Liver (tissue), 9 donors: ENCODE data around the gene HSD17B12. TPM values are rescaled to one million over a fixed set of nuclear protein-coding genes. Genes with fewer than 3 reads are reported as not detected.

ENCODE experiments used
- DNase-seq: peaks from one replicate; pipeline ENCODE4 v3.0.0-alpha.2; 2017; ENCODE audit warnings: low spot score
- H3K27ac ChIP-seq, 2 donors: one replicate each; pipeline ENCODE4 v1.7.0; 2013; ENCODE audit warnings: inconsistent platforms in 2 of 2, low read length in 2 of 2, control low read depth in 1 of 2, low read depth in 1 of 2, mild to moderate bottlenecking in 1 of 2
- H3K27me3 ChIP-seq, 4 donors: one replicate each; pipeline versions ENCODE4 v1.6.1 to v1.7.0; 2013; ENCODE audit warnings: low read length in 3 of 4, inconsistent platforms in 1 of 4, mild to moderate bottlenecking in 1 of 4, moderate library complexity in 1 of 4; ENCODE audit not compliant: control insufficient read depth in 4 of 4, insufficient read depth in 4 of 4
- H3K36me3 ChIP-seq, 4 donors: one replicate each; pipeline versions ENCODE4 v1.6.1 to v1.7.0; 2013; ENCODE audit warnings: low read length in 3 of 4, mild to moderate bottlenecking in 3 of 4, low read depth in 1 of 4, moderate library complexity in 1 of 4; ENCODE audit not compliant: control insufficient read depth in 4 of 4, insufficient read depth in 3 of 4
- H3K4me1 ChIP-seq, 4 donors: one replicate each; pipeline versions ENCODE4 v1.6.1 to v1.7.0; 2013; ENCODE audit warnings: low read length in 3 of 4, mild to moderate bottlenecking in 3 of 4, moderate library complexity in 1 of 4; ENCODE audit not compliant: control insufficient read depth in 4 of 4, insufficient read depth in 4 of 4
- H3K4me3 ChIP-seq, 3 donors: one replicate each; pipeline versions ENCODE4 v1.6.1 to v1.7.0; 2013; ENCODE audit warnings: low read length in 3 of 3, control low read depth in 1 of 3, low read depth in 1 of 3, mild to moderate bottlenecking in 1 of 3
- H3K9ac ChIP-seq, 2 donors: one replicate each; pipeline ENCODE4 v1.7.0; 2013; ENCODE audit warnings: low read length in 2 of 2, mild to moderate bottlenecking in 2 of 2, moderate library complexity in 2 of 2, control low read depth in 1 of 2, low read depth in 1 of 2
- H3K9me3 ChIP-seq, 4 donors: one replicate each; pipeline versions ENCODE4 v1.6.1 to v1.7.0; 2013; ENCODE audit warnings: low read length in 3 of 4; ENCODE audit not compliant: control insufficient read depth in 4 of 4
- CTCF ChIP-seq: fragments of 150-350 bp; IDR thresholded peaks from 2 replicates; pipeline ENCODE4 v1.5.1; 2017; ENCODE audit warnings: improper control_type of control experiment, low read depth, low read length; ENCODE audit not compliant: missing input control
- EGR1 ChIP-seq, 2 donors: IDR thresholded peaks; 2 replicates each; pipeline ENCODE4 v1.6.1; 2016 to 2018; ENCODE audit warnings: antibody characterized with exemption in 2 of 2, low read depth in 2 of 2
- FOXA1 ChIP-seq: IDR thresholded peaks from 2 replicates; pipeline ENCODE4 v1.6.1; 2016; ENCODE audit warnings: antibody characterized with exemption
- GABPA ChIP-seq, 2 donors: IDR thresholded peaks in 1 of 2; conservative IDR thresholded peaks in 1 of 2; 2 replicates each; pipeline ENCODE4 v1.6.1; 2016; ENCODE audit warnings: antibody characterized with exemption in 2 of 2, mild to moderate bottlenecking in 1 of 2, moderate library complexity in 1 of 2
- HNF4A ChIP-seq, 2 donors: conservative IDR thresholded peaks; 2 replicates each; pipeline ENCODE4 v1.6.1; 2016; ENCODE audit warnings: antibody characterized with exemption in 2 of 2, mild to moderate bottlenecking in 2 of 2
- HNF4G ChIP-seq: IDR thresholded peaks from 2 replicates; pipeline ENCODE4 v1.6.1; 2016; ENCODE audit warnings: antibody characterized with exemption
- JUND ChIP-seq, 2 donors: IDR thresholded peaks; 2 replicates each; pipeline ENCODE4 v1.6.1; 2016; ENCODE audit warnings: antibody characterized with exemption in 2 of 2
- MAX ChIP-seq: IDR thresholded peaks from 2 replicates; pipeline ENCODE4 v1.6.1; 2016; ENCODE audit warnings: antibody characterized with exemption
- NR2F2 ChIP-seq: IDR thresholded peaks from 2 replicates; pipeline ENCODE4 v1.6.1; 2016; ENCODE audit warnings: antibody characterized with exemption
- RAD21 ChIP-seq, 2 donors: IDR thresholded peaks; 2 replicates each; pipeline ENCODE4 v1.6.1; 2016; ENCODE audit warnings: antibody characterized with exemption in 2 of 2, mild to moderate bottlenecking in 2 of 2
- REST ChIP-seq: IDR thresholded peaks from 2 replicates; pipeline ENCODE4 v1.6.1; 2016; ENCODE audit warnings: antibody characterized with exemption, mild to moderate bottlenecking
- RXRA ChIP-seq, 2 donors: IDR thresholded peaks; 2 replicates each; pipeline ENCODE4 v1.6.1; 2017 to 2018; ENCODE audit warnings: antibody characterized with exemption in 2 of 2, mild to moderate bottlenecking in 1 of 2
- SP1 ChIP-seq: IDR thresholded peaks from 2 replicates; pipeline ENCODE4 v1.6.1; 2018; ENCODE audit warnings: antibody characterized with exemption, mild to moderate bottlenecking
- TAF1 ChIP-seq: conservative IDR thresholded peaks from 2 replicates; pipeline ENCODE4 v1.6.1; 2016; ENCODE audit warnings: antibody characterized with exemption, mild to moderate bottlenecking
- YY1 ChIP-seq: IDR thresholded peaks from 2 replicates; pipeline ENCODE4 v1.6.1; 2016; ENCODE audit warnings: antibody characterized with exemption, mild to moderate bottlenecking
- ZBTB33 ChIP-seq: IDR thresholded peaks from 2 replicates; pipeline ENCODE4 v1.6.1; 2016; ENCODE audit warnings: antibody characterized with exemption
- WGBS: extraction: QIAGEN DNeasy Blood & Tissue Kit; methylation state at CpG from one replicate; pipeline ENCODE4 v1.1.7; 2013; 5-methylcytosine and 5-hydroxymethylcytosine counted together
- polyA plus RNA-seq, 2 donors: library from polyadenylated mRNA; stranded (reverse) in 1 of 2; unstranded in 1 of 2; fragments of 200-250 nt in 1 of 2; fragments of >200 nt in 1 of 2; fragmentation: Nextera tagmentation in 1 of 2; extraction: Ambion mirVana in 1 of 2; gene quantifications; one replicate each; pipeline versions ENCODE4 v1.2.1 to v1.2.3, GENCODE V29; 2013 to 2015
- total RNA-seq, 2 donors: library from RNA; depleted of rRNA; stranded (reverse); fragments of >200 nt; gene quantifications; one replicate each; pipeline ENCODE4 v1.2.3, GENCODE V29; 2014
- donor health status: healthy.
- donor health status: healthy.
- donor health status: healthy.
- donor health status: healthy.
- donor health status: healthy.

HSD17B12 gene
- total and polyA plus RNA-seq, 4 donors, result 50.3 to 126 (median 68.3) TPM

GRCh38 chr11:43735115-43735514 lies 54.6 kb downstream of the HSD17B12 start:
- no peak overlapping the region for H3K27ac ChIP-seq
- H3K27me3 ChIP-seq, result no peaks in the 10 kb centered on the region
- peaks cover 0 to 4% (median 2%) of the 10 kb centered on the region in 4 donors for H3K4me1 ChIP-seq
- no peaks in the 10 kb centered on the region for H3K9me3 ChIP-seq
- DNase-seq, result no peak
- TF ChIP-seq HNF4G (no peak), SP1 (no peak), RAD21 (IDR thresholded peaks at IDR 0.05) (no peak), RXRA (IDR thresholded peaks at IDR 0.05) (no peak), JUND (IDR thresholded peaks at IDR 0.05) (no peak), YY1 (no peak)
- no peak overlapping the region for H3K4me3 ChIP-seq
- H3K9ac ChIP-seq, result no peak overlapping the region
- peaks cover 0 to 6% (median 2%) of the 10 kb centered on the region in 4 donors for H3K36me3 ChIP-seq
- 96% methylated on average over 1 of the region's 1 CpG for WGBS

GRCh38 chr11:43735961-43736360 lies 55.4 kb downstream of the HSD17B12 start:
- Histone ChIP-seq H3K36me3 (peaks cover 0 to 6% (median 2%) of the 10 kb centered on the region in 4 donors), H3K4me3 (no peak overlapping the region), H3K4me1 (peaks cover 0 to 4% (median 2%) of the 10 kb centered on the region in 4 donors), H3K27me3 (no peaks in the 10 kb centered on the region), H3K9ac (no peak overlapping the region), H3K27ac (no peak overlapping the region), H3K9me3 (no peaks in the 10 kb centered on the region)
- WGBS, result 85% methylated on average over 4 of the region's 4 CpGs
- no peak for DNase-seq
- TF ChIP-seq FOXA1, result no peak
- TF ChIP-seq HNF4G, result no peak
- TF ChIP-seq ZBTB33, result no peak
- no peak for TF ChIP-seq MAX
- no peak for TF ChIP-seq YY1
- no peak for TF ChIP-seq CTCF
- no peak for TF ChIP-seq NR2F2
- TF ChIP-seq RXRA (IDR thresholded peaks at IDR 0.05), result no peak
- TF ChIP-seq JUND (IDR thresholded peaks at IDR 0.05), result no peak
- no peak for TF ChIP-seq EGR1 (IDR thresholded peaks at IDR 0.05; ENCODE audit: low read depth in 2 of 2)
- TF ChIP-seq TAF1, result no peak

- Histone ChIP-seq H3K9ac (no peak overlapping the region), H3K27ac (no peak overlapping the region), H3K4me3 (no peak overlapping the region), H3K36me3 (peaks cover 0 to 6% (median 2%) of the 10 kb centered on the region in 4 donors), H3K4me1 (peaks cover 0 to 4% (median 2%) of the 10 kb centered on the region in 4 donors), H3K27me3 (no peaks in the 10 kb centered on the region), H3K9me3 (no peaks in the 10 kb centered on the region)
- DNase-seq, result no peak
- 78% methylated on average over 5 of the region's 5 CpGs for WGBS
- TF ChIP-seq FOXA1 (no peak), TAF1 (no peak), GABPA (IDR thresholded peaks at IDR 0.05 in 1 of 2, conservative IDR thresholded peaks at IDR 0.05 in 1 of 2) (no peak), RAD21 (IDR thresholded peaks at IDR 0.05) (no peak), EGR1 (IDR thresholded peaks at IDR 0.05; ENCODE audit: low read depth in 2 of 2) (no peak), CTCF (no peak), REST (no peak), JUND (IDR thresholded peaks at IDR 0.05) (no peak), HNF4A (conservative IDR thresholded peaks at IDR 0.05) (no peak)
Measured at GRCh38 chr11:43736502-43737200, 56.1 kb downstream of the HSD17B12 start.
